GM12878 (cell line): ENCODE measurements around the gene GLT1D1. TPM values are rescaled to one million over a fixed set of nuclear protein-coding genes. Genes with fewer than 3 reads are reported as not detected.

Source experiments
- ATAC-seq: fragments of 200-7000 bp; cut with Tn5 transposase; 3 replicates; pipeline ENCODE4 v1.9.1; 2020; ENCODE audit warnings: mild to moderate bottlenecking, moderate library complexity
- BruUV-seq: library from RNA; stranded (reverse); fragments of 400-500 nt; replicated peaks from 2 replicates; lab custom pipeline; 2021; lab: Mats Ljungman, UMichigan
- CTCF ChIA-PET: fragments of 300-600 bp; sonication (Branson Sonifier 250); formaldehyde crosslinking; extraction: SDS; loops from one replicate; lab custom pipeline; 2021; ENCODE audit warnings: inconsistent platforms; lab: Yijun Ruan, JAX
- POLR2A ChIA-PET: fragments of 350-600 bp; formaldehyde crosslinking; extraction: SDS; loops from one replicate; lab custom pipeline; 2021; ENCODE audit warnings: inconsistent platforms; lab: Charles Lee
- RAD21 ChIA-PET: fragments of 300-600 bp; sonication (Branson Sonifier 250); formaldehyde crosslinking; loops from one replicate; lab custom pipeline; 2023; ENCODE audit warnings: antibody characterized with exemption; ENCODE audit not compliant: unreplicated experiment; lab: Charles Lee
- SMC1A ChIA-PET: fragments of 300-600 bp; sonication (Branson Sonifier 250); formaldehyde crosslinking; loops from one replicate; lab custom pipeline; 2023; ENCODE audit not compliant: unreplicated experiment, uncharacterized antibody; lab: Charles Lee
- DNase-seq: peaks from one replicate; pipeline ENCODE4 v3.0.0-alpha.2; 2011; ENCODE audit warnings: low read depth, low spot score
- FAIRE-seq: peaks from 3 replicates; lab custom pipeline; 2011; peaks lifted over from hg19 to GRCh38; lab: Jason Lieb, UNC
- H2AFZ ChIP-seq: 2 replicates; pipeline ENCODE4 v1.6.0; 2011; ENCODE audit warnings: low read depth, low read length, control low read depth; ENCODE audit not compliant: control insufficient read depth
- H3K27ac ChIP-seq: 2 replicates; pipeline ENCODE4 v1.5.1; 2011; ENCODE audit warnings: control low read depth; ENCODE audit not compliant: control insufficient read depth, insufficient read depth
- H3K27me3 ChIP-seq, 2 experiments: replicated peaks in 1 of 2; 2 replicates each; pipeline versions ENCODE4 v1.6.0 to v1.6.1; 2011; ENCODE audit warnings: low read length in 1 of 2; ENCODE audit not compliant: control insufficient read depth in 2 of 2, insufficient read depth in 2 of 2
- H3K36me3 ChIP-seq, 2 experiments: 2 replicates each; pipeline ENCODE4 v1.5.1; 2011; ENCODE audit warnings: low read length in 1 of 2; ENCODE audit not compliant: control insufficient read depth in 2 of 2, insufficient read depth in 2 of 2
- H3K4me1 ChIP-seq: 2 replicates; pipeline ENCODE4 v1.6.1; 2011; ENCODE audit warnings: mild to moderate bottlenecking, low read length, moderate library complexity, mixed read lengths; ENCODE audit not compliant: control insufficient read depth, insufficient read depth
- H3K4me2 ChIP-seq: 2 replicates; pipeline ENCODE4 v1.6.0; 2011; ENCODE audit warnings: control low read depth; ENCODE audit not compliant: control insufficient read depth, insufficient read depth
- H3K4me3 ChIP-seq: fragments of 200-600 bp; sonication (generic); 2 replicates; pipeline ENCODE4 v1.5.1; 2016
- H3K79me2 ChIP-seq: 2 replicates; pipeline ENCODE4 v1.6.0; 2011; ENCODE audit warnings: low read length; ENCODE audit not compliant: control insufficient read depth, insufficient read depth
- H3K9ac ChIP-seq: 2 replicates; pipeline ENCODE4 v1.8.0; 2011; ENCODE audit warnings: low read length, control low read depth, mixed read lengths; ENCODE audit not compliant: control insufficient read depth, insufficient read depth
- H3K9me3 ChIP-seq: replicated peaks from 3 replicates; pipeline ENCODE4 v1.5.1; 2011; ENCODE audit warnings: mild to moderate bottlenecking, low read length; ENCODE audit not compliant: control insufficient read depth, insufficient read depth
- H4K20me1 ChIP-seq: 2 replicates; pipeline ENCODE4 v1.6.0; 2011; ENCODE audit not compliant: control insufficient read depth, insufficient read depth
- ASH2L ChIP-seq: fragments of 300-600, 200-600 bp; sonication (generic); IDR thresholded peaks from 2 replicates; pipeline ENCODE4 v1.6.1; 2017; ENCODE audit warnings: low read depth, mild to moderate bottlenecking, borderline replicate concordance
- BMI1 ChIP-seq: fragments of 450-650 bp; IDR thresholded peaks from 2 replicates; pipeline ENCODE4 v1.6.1; 2016; ENCODE audit warnings: mild to moderate bottlenecking, moderate library complexity, borderline replicate concordance
- BRCA1 ChIP-seq: IDR thresholded peaks from 2 replicates; pipeline ENCODE4 v1.6.1; 2011; ENCODE audit warnings: low read depth, low read length, improper control_type of control experiment
- CEBPB ChIP-seq, 2 experiments: fragments of 150-350 bp in 1 of 2; IDR thresholded peaks; 2 replicates each; pipeline ENCODE4 v1.6.1; 2012 to 2014; ENCODE audit warnings: low read depth in 2 of 2, low read length in 2 of 2, borderline replicate concordance in 1 of 2, inconsistent platforms in 1 of 2
- CHD4 ChIP-seq: fragments of 200-600 bp; sonication (generic); IDR thresholded peaks from 2 replicates; pipeline ENCODE4 v1.6.1; 2016; ENCODE audit warnings: mild to moderate bottlenecking
- EED ChIP-seq: sonication (generic); IDR thresholded peaks from 2 replicates; pipeline ENCODE4 v1.6.1; 2016; ENCODE audit warnings: antibody characterized with exemption, low read depth
- ETV6 ChIP-seq, 2 experiments: fragments of 450-650 bp in 1 of 2; IDR thresholded peaks in 1 of 2; conservative IDR thresholded peaks in 1 of 2; 2 replicates each; pipeline ENCODE4 v1.6.1; 2014; ENCODE audit warnings: antibody characterized with exemption in 1 of 2, borderline replicate concordance in 1 of 2, low read depth in 1 of 2, mild to moderate bottlenecking in 1 of 2, moderate library complexity in 1 of 2
- GABPA ChIP-seq: IDR thresholded peaks from 2 replicates; pipeline ENCODE4 v1.6.1; 2014; ENCODE audit warnings: antibody characterized with exemption, low read depth, mild to moderate bottlenecking, inconsistent platforms
- MAX ChIP-seq: IDR thresholded peaks from 2 replicates; pipeline ENCODE4 v1.6.1; 2012; ENCODE audit warnings: low read depth, low read length, improper control_type of control experiment
- USF2 ChIP-seq: IDR thresholded peaks from 2 replicates; pipeline ENCODE4 v1.6.1; 2011; ENCODE audit warnings: low read depth, low read length, improper control_type of control experiment, borderline replicate concordance
- ZNF24 ChIP-seq: fragments of 450-650 bp; IDR thresholded peaks from 2 replicates; pipeline ENCODE4 v1.6.1; 2017; ENCODE audit warnings: antibody characterized with exemption, mild to moderate bottlenecking
- WGBS: methylation state at CpG from one replicate; pipeline ENCODE4 v1.1.6; 2016; ENCODE audit warnings: low lambda C conversion rate; ENCODE audit not compliant: insufficient replicate concordance, insufficient coverage; ENCODE audit errors: missing lambda C conversion rate; 5-methylcytosine and 5-hydroxymethylcytosine counted together
- in situ Hi-C: fragments of 300-500 bp; cut with MboI; formaldehyde crosslinking; loops from 9 replicates; pipeline ENCODE4 v1.14.3; 2018; ENCODE audit warnings: mixed read lengths
- intact Hi-C: fragments of 100-400 bp; cut with micrococcal nuclease; formaldehyde crosslinking; loops from one replicate; pipeline ENCODE4 v1.14.2; 2022; ENCODE audit not compliant: unreplicated experiment
- polyA plus RNA-seq, 11 experiments: library from polyadenylated mRNA; depleted of rRNA in 4 of 11; unstranded in 6 of 11; stranded (reverse) in 5 of 11; fragments of >200 nt; fragmentation: Nextera tagmentation in 4 of 11; fragmentation: Illumina TruSeq in 1 of 11; extraction: Ambion mirVana in 4 of 11; extraction: Trizol in 1 of 11; gene quantifications; 1 replicate in 1 of 11; 2 replicates in 10 of 11; pipeline versions ENCODE4 v1.2.1 to v1.2.3, GENCODE V29; 2011 to 2016; ENCODE audit warnings: inconsistent platforms in 2 of 11, missing spikeins in 2 of 11, low read depth in 1 of 11
- total RNA-seq, 4 experiments: library from RNA; depleted of rRNA in 3 of 4; stranded (reverse); fragments of >200 nt in 3 of 4; fragmentation: Illumina TruSeq in 1 of 4; extraction: Trizol in 1 of 4; gene quantifications; 2 replicates each; pipeline versions ENCODE4 v1.2.1 to v1.2.3, GENCODE V29; 2013 to 2021

GLT1D1 gene
- total and polyA plus RNA-seq, 10 of the 15 experiments (the other 5 are each of a cell fraction or from before 2014, with no cell fraction given): 0.42 to 62.8 (median 3.0) TPM

GRCh38 chr12:128879898-128880764 lies 26.9 kb downstream of the GLT1D1 start:
- WGBS: 51% methylated on average over 4 of the region's 4 CpGs
- FAIRE-seq (no peak), ATAC-seq (no peak), DNase-seq (no peak)
- no peaks in the 10 kb centered on the region for H3K4me1 ChIP-seq
- no peak overlapping the region for H3K4me3 ChIP-seq
- intact Hi-C loops (no loop called here), in situ Hi-C loops (no loop called here)
- H2AFZ ChIP-seq: no peak overlapping the region
- ChIA-PET POLR2A (interaction anchor here (0.6 kb wide), 1 partner anchor 14 kb away, joined by 4 read pairs; no protein-coding TSS in a partner anchor), SMC1A (interaction anchor here (1.2 to 1.8 kb wide), 2 partner anchors 8 to 20 kb away, joined by 3 to 6 read pairs; no protein-coding TSS in a partner anchor), RAD21 (no interaction called here), CTCF (interaction anchor here (1.4 kb wide), 1 partner anchor 89 kb away, joined by 3 read pairs; no protein-coding TSS in a partner anchor)
- BruUV-seq: TSS peak; percentile 19
- H4K20me1 ChIP-seq: no peaks in the 10 kb centered on the region
- no peak overlapping the region for H3K27ac ChIP-seq
- H3K79me2 ChIP-seq: no peaks in the 10 kb centered on the region
- no peak overlapping the region for H3K4me2 ChIP-seq
- H3K27me3 ChIP-seq: no peaks in the 10 kb centered on the region
- peaks cover 0 to 11% of the 10 kb centered on the region in 2 experiments; a peak in 2 of 4 replicates for H3K36me3 ChIP-seq
- no peak overlapping the region for H3K9ac ChIP-seq
- H3K9me3 ChIP-seq: peaks cover 14% of the 10 kb centered on the region; the same call in 2 of the 3 replicates
- no peak for TF ChIP-seq ZNF24
- TF ChIP-seq GABPA: no peak
- no peak for TF ChIP-seq CHD4
- no peak for TF ChIP-seq BMI1
- TF ChIP-seq ETV6 (conservative IDR thresholded peaks at IDR 0.05 in 1 of 2, IDR thresholded peaks at IDR 0.05 in 1 of 2; ENCODE audit: borderline replicate concordance in 1 of 2, low read depth in 1 of 2): no peak
- TF ChIP-seq CEBPB (IDR thresholded peaks at IDR 0.05; ENCODE audit: borderline replicate concordance in 1 of 2, low read depth in 2 of 2, low read length in 2 of 2): no peak
- TF ChIP-seq BRCA1: no peak
- TF ChIP-seq EED: no peak
- TF ChIP-seq USF2: no peak
- no peak for TF ChIP-seq MAX
- TF ChIP-seq ASH2L: no peak
